A673 (cell line): ENCODE results near the gene DOK6.

Source experiments
- CTCF ChIP-seq: fragments of 300-800, 200-600 bp; sonication (generic); conservative IDR thresholded peaks from 2 replicates; pipeline ENCODE4 v1.5.1; 2017; ENCODE audit warnings: low read depth, mild to moderate bottlenecking, antibody characterized with exemption, low read length, moderate library complexity, mixed read lengths
- EZH2 ChIP-seq: fragments of 200-600 bp; sonication (generic); IDR thresholded peaks from 2 replicates; pipeline ENCODE4 v1.6.1; 2017; ENCODE audit warnings: borderline replicate concordance, low read depth, mild to moderate bottlenecking, mixed read lengths, antibody characterized with exemption, low read length; ENCODE audit not compliant: poor library complexity, severe bottlenecking

GRCh38 chr18:69725009-69725408, 324.3 kb downstream of the DOK6 start:
- TF ChIP-seq CTCF = no peak
- TF ChIP-seq EZH2 = no peak
